NCI-H2227 (cell line): ENCODE data around the gene KCNJ8.
"Not testable (repeated sequence)": the region's sequence is repeated elsewhere in the genome, so short reads cannot be mapped to it uniquely, and the experiment has no call there.

Experiments
- DNase-seq: peaks from one replicate; lab custom pipeline; 2025; ENCODE audit not compliant: unreplicated experiment; lab: John Stamatoyannopoulos, UW

Gene KCNJ8

GRCh38 chr12:21788089-21788983 is 13.8 kb upstream of the KCNJ8 start:
- no peak for DNase-seq

- DNase-seq = no peak
These were observed 11.6 kb upstream of the KCNJ8 start for GRCh38 chr12:21786041-21786531.

GRCh38 chr12:21782723-21783122 is 8.2 kb upstream of the KCNJ8 start:
- DNase-seq = not testable (repeated sequence)

- DNase-seq = no peak
These were observed 6.3 kb upstream of the KCNJ8 start for GRCh38 chr12:21780786-21781185.

- DNase-seq = no peak
These were observed 1.7 kb upstream of the KCNJ8 start for GRCh38 chr12:21776175-21776574.

- DNase-seq = no peak
These were observed 771 bp upstream of the KCNJ8 start for GRCh38 chr12:21775133-21775820.

GRCh38 chr12:21773806-21774205 is 700 bp downstream of the KCNJ8 start:
- no peak for DNase-seq

- no peak for DNase-seq
These were observed 1.2 kb downstream of the KCNJ8 start for GRCh38 chr12:21773263-21773741.

GRCh38 chr12:21771311-21771710 is 3.2 kb downstream of the KCNJ8 start:
- no peak for DNase-seq

GRCh38 chr12:21769307-21769706 is 5.2 kb downstream of the KCNJ8 start:
- DNase-seq = no peak

- no peak for DNase-seq
These were observed 8.1 kb downstream of the KCNJ8 start for GRCh38 chr12:21766403-21766802.

- DNase-seq = no peak
These were observed 9.6 kb downstream of the KCNJ8 start for GRCh38 chr12:21764950-21765349.

GRCh38 chr12:21764065-21764464 is 10.4 kb downstream of the KCNJ8 start:
- DNase-seq = no peak

- DNase-seq = no peak
These were observed 11.0 kb downstream of the KCNJ8 start for GRCh38 chr12:21763531-21763930.

GRCh38 chr12:21759737-21760136 is 14.8 kb downstream of the KCNJ8 start:
- DNase-seq = no peak

GRCh38 chr12:21757735-21758134 is 16.8 kb downstream of the KCNJ8 start:
- DNase-seq = no peak

GRCh38 chr12:21756699-21757098 is 17.8 kb downstream of the KCNJ8 start:
- no peak for DNase-seq

GRCh38 chr12:21751517-21751916 is 23.0 kb downstream of the KCNJ8 start:
- DNase-seq = no peak

- DNase-seq = no peak
These were observed 29.2 kb downstream of the KCNJ8 start for GRCh38 chr12:21745258-21745657.

- no peak for DNase-seq
These were observed 43.4 kb downstream of the KCNJ8 start for GRCh38 chr12:21731144-21731543.

GRCh38 chr12:21725731-21726130 is 48.8 kb downstream of the KCNJ8 start:
- DNase-seq = no peak
